Upper lobe of left lung (tissue), 4 donors: Measurements from ENCODE around the gene HES3.

Experiments used
- CTCF ChIP-seq, 6 experiments: fragments of 450-650 bp in 4 of 6; fragments of 200-600 bp in 2 of 6; sonication (generic) in 2 of 6; IDR thresholded peaks; one replicate each; pipeline ENCODE4 v1.5.1; 2016 to 2019; ENCODE audit warnings: antibody characterized with exemption in 6 of 6
- EP300 ChIP-seq, 4 donors: sonication (generic); formaldehyde crosslinking; IDR thresholded peaks; one replicate each; pipeline ENCODE4 v1.5.1; 2017; ENCODE audit warnings: antibody characterized with exemption in 4 of 4, control low read depth in 2 of 4
- POLR2A ChIP-seq, 4 donors: fragments of 450-650 bp; IDR thresholded peaks; one replicate each; pipeline ENCODE4 v1.5.1; 2016 to 2017; ENCODE audit warnings: antibody characterized with exemption in 4 of 4, mild to moderate bottlenecking in 2 of 4
- POLR2AphosphoS5 ChIP-seq, 2 donors: sonication (generic); formaldehyde crosslinking; IDR thresholded peaks; one replicate each; pipeline ENCODE4 v1.5.1; 2017; ENCODE audit warnings: antibody characterized with exemption in 2 of 2

- TF ChIP-seq EP300 (IDR thresholded peaks at IDR 0.05) (no peak), POLR2AphosphoS5 (IDR thresholded peaks at IDR 0.05) (no peak), CTCF (IDR thresholded peaks at IDR 0.05) (no peak), POLR2A (IDR thresholded peaks at IDR 0.05) (no peak)
Measured at GRCh38 chr1:6267686-6268322, 23.8 kb downstream of the HES3 start.
